Activated CD4-positive, alpha-beta T cell treated with anti-CD3 and anti-CD28 coated beads, Interleukin-2, Interleukin-6, amounts not matched to agents 100 ng/mL and 50 ng/mL, durations not matched to agents 16 hours and 8 hours (primary cell): ENCODE data around the gene GLRX5.
"Not testable (repeated sequence)": the region's sequence is repeated elsewhere in the genome, so short reads cannot be mapped to it uniquely, and the experiment has no call there.

Experiments
- DNase-seq: peaks from one replicate; pipeline ENCODE4 v3.0.0-alpha.2; 2020

GLRX5 gene

DNA sequence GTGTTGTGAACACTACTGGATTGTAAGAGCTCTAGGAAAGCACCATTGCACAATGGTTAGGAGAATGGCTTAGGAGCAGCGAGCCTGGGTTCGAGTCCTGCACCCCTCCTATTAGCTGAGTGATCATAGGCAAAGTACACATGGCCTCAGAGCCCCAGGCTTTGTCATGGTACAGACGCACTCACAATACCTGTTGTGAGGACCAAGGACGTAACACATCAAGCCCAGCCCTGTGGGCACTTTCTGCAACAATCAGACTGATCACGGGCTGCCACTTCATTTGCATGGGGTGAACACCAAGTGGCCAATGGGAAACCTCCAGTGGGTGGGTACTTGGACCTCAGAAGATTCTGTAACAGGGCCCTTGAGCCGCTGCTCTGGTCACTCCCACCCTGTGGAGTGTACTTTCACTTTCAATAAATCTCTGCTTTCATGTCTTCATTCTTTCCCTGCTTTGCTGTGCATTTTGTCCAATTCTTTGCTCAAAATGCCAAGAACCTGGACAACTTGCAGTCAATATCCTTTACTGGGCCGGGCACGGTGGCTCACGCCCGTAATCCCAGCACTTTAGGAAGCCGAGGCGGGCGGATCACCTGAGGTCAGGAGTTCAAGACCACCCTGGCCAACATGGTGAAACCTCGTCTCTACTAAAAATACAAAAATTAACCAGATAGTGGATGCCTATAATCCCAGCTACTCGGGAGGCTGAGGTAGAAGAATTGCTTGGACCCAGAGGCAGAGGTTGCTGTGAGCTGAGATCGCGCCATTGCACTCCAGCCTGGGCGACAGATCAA is 28.2 kb downstream of the GLRX5 start:
- no peak for DNase-seq

DNA sequence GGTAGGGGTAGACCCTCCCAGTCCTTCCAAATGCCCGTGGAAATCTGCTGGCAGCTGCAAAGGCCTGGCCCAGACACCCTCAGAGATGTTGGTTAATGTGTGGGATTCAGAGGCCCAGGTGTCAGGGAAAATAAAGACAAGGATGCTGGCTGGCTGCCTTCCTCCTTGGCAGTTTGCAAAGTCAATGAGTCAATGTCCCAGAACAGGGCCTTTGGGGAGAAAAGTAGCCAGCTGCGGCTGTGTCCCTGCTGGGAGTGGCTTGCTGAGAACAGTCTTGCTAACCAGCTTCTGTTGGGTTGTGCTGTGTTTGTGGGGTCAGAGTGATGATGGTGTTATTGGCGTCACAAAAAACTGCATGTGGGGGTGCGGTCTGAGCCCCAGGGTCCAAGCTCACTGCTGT is 29.2 kb downstream of the GLRX5 start:
- DNase-seq: no peak

DNA sequence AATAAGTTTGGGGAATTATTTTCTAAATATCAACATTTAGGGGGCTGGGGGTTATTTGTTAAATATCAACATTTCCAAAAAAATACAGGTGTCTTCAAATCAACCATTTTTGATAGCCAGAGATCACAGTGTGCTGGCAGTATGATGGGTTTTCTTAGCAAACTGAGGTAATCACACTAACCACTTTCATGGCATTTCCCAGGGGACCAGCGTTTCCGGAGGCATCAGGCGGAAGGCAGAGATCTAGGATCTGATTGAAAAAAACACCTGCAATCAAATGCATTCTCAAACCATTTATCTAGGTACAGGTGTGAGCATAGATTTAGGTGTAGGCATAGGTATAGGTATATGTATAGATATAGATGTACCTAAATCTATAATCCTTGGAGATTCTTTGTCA is 34.6 kb downstream of the GLRX5 start:
- no peak for DNase-seq

DNA sequence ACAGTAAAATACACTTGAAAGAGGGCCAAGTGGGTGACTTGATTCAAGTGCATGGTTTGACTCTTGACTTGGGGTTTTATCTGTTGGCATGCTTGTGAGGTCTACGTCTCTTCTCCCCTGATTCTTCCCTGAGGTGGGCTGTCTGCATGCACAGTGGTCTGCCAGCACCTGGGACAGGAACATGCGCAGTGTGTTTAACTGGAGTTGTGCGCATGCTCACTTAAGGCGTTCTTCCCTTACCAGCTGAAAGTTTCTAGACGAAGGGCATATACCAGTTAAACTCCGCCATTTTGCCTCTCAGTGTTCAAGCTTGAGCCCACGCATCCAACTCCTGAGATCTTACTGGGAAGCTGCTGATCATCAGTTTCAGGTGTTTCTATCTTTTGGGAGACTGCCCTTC is 38.5 kb downstream of the GLRX5 start:
- no peak for DNase-seq

DNA sequence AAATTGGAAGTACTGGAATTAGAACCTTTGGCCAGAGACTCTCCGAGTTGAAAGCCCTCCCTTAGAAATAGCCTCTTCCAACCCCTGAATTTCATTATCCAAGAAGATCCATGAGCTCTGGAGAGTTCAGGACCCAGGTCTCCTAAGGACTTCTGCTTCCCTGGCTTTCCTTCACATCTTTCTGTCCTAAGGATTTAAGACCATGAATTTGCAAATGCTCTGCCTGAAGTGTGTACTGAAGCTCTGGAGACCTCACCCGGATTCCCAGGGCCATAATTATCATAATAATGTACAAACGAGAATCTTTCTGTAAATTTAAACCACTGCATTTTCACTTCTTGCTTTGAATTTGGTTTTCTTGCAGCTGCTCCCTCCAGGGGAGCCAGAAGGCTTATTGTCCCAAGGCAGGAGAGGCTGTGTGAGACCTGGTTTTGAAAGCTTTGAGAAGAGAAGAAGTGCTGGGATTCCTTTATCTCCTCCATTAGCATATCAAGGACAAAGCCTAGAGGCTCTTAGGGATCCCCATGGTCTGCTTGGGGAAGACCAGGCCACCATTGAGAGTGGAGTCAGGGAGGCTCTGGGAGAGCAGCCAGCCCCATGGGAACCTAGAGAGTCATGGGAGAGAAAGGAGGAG is 41.1 kb downstream of the GLRX5 start:
- DNase-seq: no peak

DNA sequence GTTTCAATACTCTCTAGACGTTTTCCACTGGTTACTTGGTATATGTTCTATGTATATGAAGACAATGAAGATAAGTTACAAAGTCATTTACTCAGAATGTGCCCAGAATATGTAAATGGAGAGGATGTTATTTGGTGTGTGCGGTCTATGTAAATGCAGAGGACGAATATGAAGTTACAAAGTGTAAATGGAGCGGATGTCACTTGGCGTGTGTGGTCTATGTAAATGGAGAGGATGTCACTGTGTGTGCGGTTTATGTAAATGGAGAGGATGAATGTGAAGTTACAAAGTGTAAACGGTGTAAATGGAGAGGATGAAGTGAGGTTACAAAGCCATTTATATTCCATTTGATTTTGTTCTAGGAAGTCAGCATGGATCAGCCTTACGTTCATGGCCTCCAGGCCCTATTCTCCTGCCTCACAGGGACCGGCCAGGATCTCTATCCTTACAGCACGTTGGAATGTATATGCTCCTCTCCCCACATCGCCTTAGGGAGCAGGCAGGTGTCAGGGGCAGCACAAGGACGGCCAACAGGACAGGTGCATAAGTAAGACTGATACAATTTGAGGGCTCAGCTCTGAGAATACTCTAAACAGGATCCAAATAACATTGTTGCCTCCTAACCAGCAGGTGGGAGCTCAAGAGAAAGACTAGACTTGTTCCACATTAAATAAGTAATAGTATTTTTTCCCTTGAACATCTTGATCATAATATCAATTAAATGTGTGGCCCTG is 42.4 kb downstream of the GLRX5 start:
- no peak for DNase-seq

DNA sequence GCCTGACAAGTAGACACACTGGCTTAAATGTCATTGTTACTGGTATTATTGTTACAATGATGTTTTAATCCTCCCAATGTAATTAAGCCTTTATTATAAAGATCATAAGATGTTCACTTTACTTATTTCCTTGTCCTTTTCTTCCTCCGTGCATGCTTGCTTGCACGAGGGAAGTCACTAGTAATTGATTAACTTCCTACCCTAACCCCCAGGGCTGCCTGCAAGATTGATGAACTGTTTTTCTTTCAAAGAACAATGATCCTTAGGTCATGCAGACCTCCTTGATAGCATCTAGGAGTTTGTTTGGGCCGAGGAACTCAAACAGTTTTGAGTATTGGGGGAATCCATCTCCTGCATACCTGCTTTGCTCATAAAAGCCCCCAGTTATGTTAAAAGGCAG is 43.0 kb downstream of the GLRX5 start:
- DNase-seq: no peak

DNA sequence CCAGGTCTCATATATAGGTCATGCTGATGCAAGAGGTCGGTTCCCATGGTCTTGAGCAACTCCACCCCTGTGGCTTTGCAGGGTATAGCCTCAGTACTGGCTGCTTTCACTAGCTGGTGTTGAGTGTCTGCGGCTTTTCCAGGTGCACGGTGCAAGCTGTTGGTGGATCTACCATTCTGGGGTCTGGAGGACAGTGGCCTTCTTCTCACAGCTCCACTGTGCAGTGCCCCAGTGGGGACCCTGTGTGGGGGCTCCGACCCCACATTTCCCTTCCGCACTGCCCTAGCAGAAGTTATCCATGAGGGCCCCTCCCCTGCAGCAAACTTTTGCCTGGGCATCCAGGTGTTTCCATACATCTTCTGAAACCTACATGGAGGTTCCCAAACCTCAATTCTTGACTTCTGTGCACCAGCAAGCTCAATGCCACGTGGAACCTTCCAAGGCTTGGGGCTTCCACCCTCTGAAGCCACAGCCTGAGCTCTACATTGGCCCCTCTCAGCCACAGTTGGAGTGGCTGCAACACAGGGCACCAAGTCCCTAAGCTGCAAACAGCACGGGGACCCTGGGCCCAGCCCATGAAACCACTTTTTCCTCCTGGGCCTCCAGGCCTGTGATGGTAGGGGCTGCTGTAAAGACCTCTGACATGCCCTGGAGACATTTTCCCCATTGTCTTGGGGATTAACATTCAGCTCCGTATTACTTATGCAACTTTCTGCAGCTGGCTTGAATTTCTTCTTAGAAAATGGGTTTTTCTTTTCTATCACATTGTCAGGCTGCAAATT is 49.2 kb downstream of the GLRX5 start:
- not testable (repeated sequence) for DNase-seq

DNA sequence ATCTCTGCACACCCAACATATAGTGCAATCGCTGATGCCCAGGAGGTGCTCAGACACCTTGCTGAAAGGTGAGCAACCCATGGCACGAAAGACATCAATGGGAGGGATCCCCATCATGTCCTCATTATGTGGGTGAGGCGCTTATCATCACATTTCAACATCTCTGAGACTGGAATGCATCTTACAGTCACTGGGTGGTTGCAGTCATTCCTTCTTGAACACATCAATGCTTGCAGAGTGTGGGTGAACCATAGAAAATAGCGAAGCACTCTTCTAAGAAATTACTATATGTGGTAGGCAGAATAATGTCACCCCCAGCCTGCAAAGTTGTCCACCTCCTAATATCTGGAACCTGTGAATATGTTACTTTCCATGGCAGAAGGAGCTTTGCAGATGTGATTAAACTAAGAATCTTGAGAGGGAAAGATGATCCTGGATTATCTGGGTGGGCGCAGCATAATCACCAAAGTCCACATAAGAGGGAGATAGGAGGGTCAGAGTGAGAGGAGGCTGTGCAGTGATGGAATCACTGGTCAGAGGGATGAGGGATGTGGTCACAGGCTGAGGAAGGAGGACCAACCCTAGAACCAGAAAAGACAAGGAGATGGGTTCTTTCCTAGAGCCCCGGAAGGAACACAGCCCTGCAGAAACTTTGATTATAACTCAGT is 51.2 kb downstream of the GLRX5 start:
- no peak for DNase-seq

DNA sequence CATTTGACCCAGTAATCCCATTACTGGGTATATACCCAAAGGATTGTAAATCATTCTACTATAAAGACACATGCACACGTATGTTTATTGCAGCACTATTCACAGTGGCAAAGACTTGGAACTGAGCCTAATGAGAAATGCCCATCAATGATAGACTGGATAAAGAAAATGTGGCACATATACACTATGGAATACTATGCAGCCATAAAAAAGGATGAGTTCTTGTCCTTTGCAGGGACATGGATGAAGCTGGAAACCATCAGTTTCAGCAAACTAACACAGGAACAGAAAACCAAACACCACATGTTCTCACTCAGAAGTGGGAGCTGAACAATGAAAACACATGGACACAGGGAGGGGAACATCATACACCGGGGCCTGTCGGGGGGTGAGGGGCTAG is 56.3 kb downstream of the GLRX5 start:
- not testable (repeated sequence) for DNase-seq
